ENCODE results near the gene PHEX.

PHEX gene

GRCh38 chrX:22032084-22032483, at the start of gene PHEX:
PHEX (plus strand) TSS chrX:22032325; CDS start chrX:22033006, 681 bp downstream.
- H2AFZ ChIP-seq (ENCODE audit: low read depth, low read length, severe bottlenecking), result no peak within 1 kb of the TSS
- TF ChIP-seq EZH2phosphoT487 (conservative IDR thresholded peaks at IDR 0.05; ENCODE audit: low read length) (no peak), CTCF (IDR thresholded peaks at IDR 0.05; ENCODE audit: insufficient read depth, low read length, poor library complexity, severe bottlenecking) (no peak)
- no peak within 1 kb of the TSS for H3K4me2 ChIP-seq (ENCODE audit: low read depth, low read length, poor library complexity, severe bottlenecking)

GRCh38 chrX:21985332-21985777, 46.8 kb upstream of the PHEX start:
- Histone ChIP-seq H3K9ac (ENCODE audit: low read length) (no peak overlapping the region), H3K27me3 (ENCODE audit: low read length) (no peaks in the 10 kb centered on the region), H2AFZ (ENCODE audit: low read depth, low read length, severe bottlenecking) (no peak overlapping the region), H3K36me3 (ENCODE audit: low read length) (no peaks in the 10 kb centered on the region), H3K79me2 (ENCODE audit: insufficient read depth, low read length) (no peaks in the 10 kb centered on the region), H3K4me3 (ENCODE audit: insufficient read depth, low read length, poor library complexity, severe bottlenecking) (no peak overlapping the region), H3K4me2 (ENCODE audit: low read depth, low read length, poor library complexity, severe bottlenecking) (no peak overlapping the region), H3K9me2 (replicated peaks; ENCODE audit: insufficient read depth, low read length) (no peaks in the 10 kb centered on the region), H3K27ac (ENCODE audit: low read depth, low read length) (no peak overlapping the region), H4K20me1 (ENCODE audit: low read depth, low read length) (no peaks in the 10 kb centered on the region), H3K9me3 (ENCODE audit: insufficient read depth, low read length) (no peaks in the 10 kb centered on the region), H3F3A (ENCODE audit: insufficient read depth) (peaks cover 6% of the 10 kb centered on the region; the same call in 1 of the 2 replicates)
- TF ChIP-seq EZH2phosphoT487 (conservative IDR thresholded peaks at IDR 0.05; ENCODE audit: low read length) (no peak), CTCF (IDR thresholded peaks at IDR 0.05; ENCODE audit: insufficient read depth, low read length, poor library complexity, severe bottlenecking) (peak; percentile 70)

More at GRCh38 chrX:22032084-22032483, at the start of gene PHEX:
- H3K9ac ChIP-seq (ENCODE audit: low read length), result no peak within 1 kb of the TSS
- H3K4me3 ChIP-seq (ENCODE audit: insufficient read depth, low read length, poor library complexity, severe bottlenecking), result no peak within 1 kb of the TSS
- no peaks in the 10 kb centered on the region for H3K27me3 ChIP-seq (ENCODE audit: low read length)
- H3F3A ChIP-seq (ENCODE audit: insufficient read depth), result no peaks in the 10 kb centered on the region
- H3K36me3 ChIP-seq (ENCODE audit: low read length), result no peaks in the 10 kb centered on the region
- H3K9me3 ChIP-seq (ENCODE audit: insufficient read depth, low read length), result no peaks in the 10 kb centered on the region
- no peak within 1 kb of the TSS for H3K27ac ChIP-seq (ENCODE audit: low read depth, low read length)
- H4K20me1 ChIP-seq (ENCODE audit: low read depth, low read length), result no peaks in the 10 kb centered on the region
- no peaks in the 10 kb centered on the region for H3K9me2 ChIP-seq (replicated peaks; ENCODE audit: insufficient read depth, low read length)
- no peaks in the 10 kb centered on the region for H3K79me2 ChIP-seq (ENCODE audit: insufficient read depth, low read length)

- Histone ChIP-seq H4K20me1 (ENCODE audit: low read depth, low read length) (no peaks in the 10 kb centered on the region), H3K9ac (ENCODE audit: low read length) (no peak overlapping the region), H3K4me3 (ENCODE audit: insufficient read depth, low read length, poor library complexity, severe bottlenecking) (no peak overlapping the region), H3K27ac (ENCODE audit: low read depth, low read length) (no peak overlapping the region), H3K36me3 (ENCODE audit: low read length) (no peaks in the 10 kb centered on the region), H3K79me2 (ENCODE audit: insufficient read depth, low read length) (no peaks in the 10 kb centered on the region), H2AFZ (ENCODE audit: low read depth, low read length, severe bottlenecking) (no peak overlapping the region), H3K27me3 (ENCODE audit: low read length) (no peaks in the 10 kb centered on the region), H3K9me3 (ENCODE audit: insufficient read depth, low read length) (no peaks in the 10 kb centered on the region), H3K9me2 (replicated peaks; ENCODE audit: insufficient read depth, low read length) (no peaks in the 10 kb centered on the region), H3K4me2 (ENCODE audit: low read depth, low read length, poor library complexity, severe bottlenecking) (no peak overlapping the region), H3F3A (ENCODE audit: insufficient read depth) (peaks cover 6% of the 10 kb centered on the region; the same call in 1 of the 2 replicates)
- TF ChIP-seq CTCF (IDR thresholded peaks at IDR 0.05; ENCODE audit: insufficient read depth, low read length, poor library complexity, severe bottlenecking), result no peak
- TF ChIP-seq EZH2phosphoT487 (conservative IDR thresholded peaks at IDR 0.05; ENCODE audit: low read length), result no peak
Observed at GRCh38 chrX:21986596-21986995, 45.5 kb upstream of the PHEX start.
